CD4-positive, alpha-beta memory T cell (primary cell): ENCODE results near the gene ME1. TPM values are rescaled to one million over a fixed set of nuclear protein-coding genes. Genes with fewer than 3 reads are reported as not detected.
"Not testable (repeated sequence)": the region's sequence is repeated elsewhere in the genome, so short reads cannot be mapped to it uniquely, and the experiment has no call there.

Experiments used
- CTCF ChIA-PET: fragments of 350-600 bp; sonication (Branson Sonifier 250); formaldehyde crosslinking; loops from one replicate; lab custom pipeline; 2021; ENCODE audit warnings: inconsistent platforms; ENCODE audit not compliant: partially characterized antibody; lab: Charles Lee
- POLR2A ChIA-PET: fragments of 350-600 bp; sonication (Branson Sonifier 250); formaldehyde crosslinking; loops from one replicate; lab custom pipeline; 2021; ENCODE audit not compliant: partially characterized antibody; lab: Charles Lee
- DNase-seq, 5 donors: peaks; one replicate each; pipeline versions ENCODE4 v3.0.0 to v3.0.0-alpha.2; 2020 to 2022; ENCODE audit warnings: mixed read lengths in 1 of 5
- H3K27ac ChIP-seq: one replicate; pipeline ENCODE4 v1.7.0; 2013; ENCODE audit warnings: low read depth, low read length
- H3K27me3 ChIP-seq: 2 replicates; pipeline ENCODE4 v1.7.0; 2013; ENCODE audit warnings: mild to moderate bottlenecking, low read length, moderate library complexity; ENCODE audit not compliant: insufficient read depth
- H3K36me3 ChIP-seq: 2 replicates; pipeline ENCODE4 v1.7.0; 2013; ENCODE audit warnings: mild to moderate bottlenecking, low read length, moderate library complexity; ENCODE audit not compliant: insufficient read depth
- H3K4me1 ChIP-seq: 2 replicates; pipeline ENCODE4 v1.7.0; 2013; ENCODE audit warnings: mild to moderate bottlenecking, low read length, moderate library complexity; ENCODE audit not compliant: insufficient read depth
- H3K4me3 ChIP-seq, 2 donors: one replicate each; pipeline ENCODE4 v1.7.0; 2013; ENCODE audit warnings: low read length in 2 of 2, mild to moderate bottlenecking in 1 of 2
- H3K9me3 ChIP-seq, 2 donors: one replicate each; pipeline ENCODE4 v1.7.0; 2013; ENCODE audit warnings: low read length in 2 of 2, control low read depth in 1 of 2; ENCODE audit not compliant: control insufficient read depth in 1 of 2
- H3K27ac Mint-ChIP-seq, 7 donors: one replicate each; pipeline ENCODE4 v1.8.0; 2020 to 2021; ENCODE audit warnings: mixed read lengths in 7 of 7, mild to moderate bottlenecking in 6 of 7, inconsistent platforms in 3 of 7, moderate library complexity in 3 of 7
- H3K27me3 Mint-ChIP-seq, 2 donors: one replicate each; pipeline ENCODE4 v1.8.0; 2020 to 2021; ENCODE audit warnings: mixed read lengths in 2 of 2
- H3K36me3 Mint-ChIP-seq, 2 donors: one replicate each; pipeline ENCODE4 v1.8.0; 2020 to 2021; ENCODE audit warnings: mixed read lengths in 2 of 2, inconsistent platforms in 1 of 2, mild to moderate bottlenecking in 1 of 2
- H3K4me1 Mint-ChIP-seq, 4 donors: one replicate each; pipeline ENCODE4 v1.8.0; 2020 to 2021; ENCODE audit warnings: mixed read lengths in 4 of 4, mild to moderate bottlenecking in 1 of 4
- H3K4me3 Mint-ChIP-seq, 8 donors: one replicate each; pipeline ENCODE4 v1.8.0; 2020 to 2021; ENCODE audit warnings: mixed read lengths in 8 of 8, mild to moderate bottlenecking in 7 of 8, moderate library complexity in 6 of 8, inconsistent platforms in 3 of 8
- H3K9me3 Mint-ChIP-seq, 8 donors: one replicate each; pipeline ENCODE4 v1.8.0; 2020 to 2021; ENCODE audit warnings: mixed read lengths in 8 of 8, mild to moderate bottlenecking in 5 of 8, inconsistent platforms in 3 of 8, moderate library complexity in 1 of 8
- intact Hi-C: fragments of 100-400 bp; cut with micrococcal nuclease; formaldehyde crosslinking; loops from one replicate; pipeline ENCODE4 v1.15.1; 2023
- polyA plus RNA-seq, 2 donors: library from polyadenylated mRNA; unstranded; fragments of 300-500 nt; fragmentation: Illumina TruSeq; gene quantifications; one replicate each; pipeline ENCODE4 v1.2.3, GENCODE V29; 2021
- total RNA-seq, 2 experiments: library from RNA; stranded (reverse); gene quantifications; one replicate each; pipeline ENCODE4 v1.2.3, GENCODE V29; 2021

ME1 gene
- total and polyA plus RNA-seq, 4 experiments from 2014 or later: 0.08 to 0.67 (median 0.36) TPM

- POLR2A ChIA-PET: no interaction called here
- Mint-ChIP-seq H3K9me3 (peaks cover 0 to 8% (median 3%) of the 10 kb centered on the region in 8 donors), H3K27ac (no peak overlapping the region), H3K27me3 (peaks cover 4 to 9% of the 10 kb centered on the region in 2 donors), H3K4me3 (no peak overlapping the region), H3K36me3 (no peaks in the 10 kb centered on the region), H3K4me1 (no peaks in the 10 kb centered on the region)
- no peaks in the 10 kb centered on the region for H3K27me3 ChIP-seq
- no peaks in the 10 kb centered on the region for H3K9me3 ChIP-seq
- H3K4me3 ChIP-seq: no peak overlapping the region
- no peak overlapping the region for H3K27ac ChIP-seq
- intact Hi-C loops: no loop called here
- CTCF ChIA-PET: no interaction called here
- DNase-seq: no peak
- H3K36me3 ChIP-seq: no peaks in the 10 kb centered on the region
- no peaks in the 10 kb centered on the region for H3K4me1 ChIP-seq
Measured at GRCh38 chr6:83294676-83295075, 136.2 kb downstream of the ME1 start.

GRCh38 chr6:83292900-83293843 is 137.7 kb downstream of the ME1 start:
- no peak overlapping the region for H3K27ac Mint-ChIP-seq
- no peaks in the 10 kb centered on the region for H3K36me3 ChIP-seq
- peak overlapping the region in 4 of 8 donors; percentile 5 to 49 (median 6) for H3K4me3 Mint-ChIP-seq
- DNase-seq: no peak
- no peaks in the 10 kb centered on the region for H3K36me3 Mint-ChIP-seq
- H3K9me3 Mint-ChIP-seq: peaks cover 0 to 8% (median 1%) of the 10 kb centered on the region in 8 donors
- peaks cover 4 to 9% of the 10 kb centered on the region in 2 donors for H3K27me3 Mint-ChIP-seq
- H3K27ac ChIP-seq: no peak overlapping the region
- H3K9me3 ChIP-seq: no peaks in the 10 kb centered on the region
- no peaks in the 10 kb centered on the region for H3K27me3 ChIP-seq
- ChIA-PET POLR2A (no interaction called here), CTCF (no interaction called here)
- H3K4me3 ChIP-seq: no peak overlapping the region
- intact Hi-C loops: no loop called here
- no peaks in the 10 kb centered on the region for H3K4me1 Mint-ChIP-seq
- H3K4me1 ChIP-seq: no peaks in the 10 kb centered on the region

GRCh38 chr6:83287298-83287697 is 143.6 kb downstream of the ME1 start:
- POLR2A ChIA-PET, H3K9me3 Mint-ChIP-seq, H3K27me3 Mint-ChIP-seq, H3K4me3 Mint-ChIP-seq, DNase-seq, H3K4me1 Mint-ChIP-seq, H3K27me3 ChIP-seq, H3K27ac Mint-ChIP-seq, CTCF ChIA-PET, H3K36me3 Mint-ChIP-seq, H3K27ac ChIP-seq, H3K36me3 ChIP-seq, H3K4me1 ChIP-seq, intact Hi-C loops, H3K4me3 ChIP-seq, H3K9me3 ChIP-seq: not testable (repeated sequence)

GRCh38 chr6:83285917-83286316 is 144.9 kb downstream of the ME1 start:
- H3K9me3 ChIP-seq: no peaks in the 10 kb centered on the region
- Mint-ChIP-seq H3K9me3 (peaks cover 0 to 12% (median 5%) of the 10 kb centered on the region in 8 donors), H3K4me1 (no peaks in the 10 kb centered on the region), H3K4me3 (no peak overlapping the region), H3K27me3 (no peaks in the 10 kb centered on the region), H3K36me3 (no peaks in the 10 kb centered on the region), H3K27ac (no peak overlapping the region)
- ChIA-PET CTCF (no interaction called here), POLR2A (no interaction called here)
- no peak for DNase-seq
- no peaks in the 10 kb centered on the region for H3K27me3 ChIP-seq
- H3K36me3 ChIP-seq: no peaks in the 10 kb centered on the region
- H3K4me1 ChIP-seq: no peaks in the 10 kb centered on the region
- intact Hi-C loops: no loop called here
- H3K27ac ChIP-seq: no peak overlapping the region
- H3K4me3 ChIP-seq: no peak overlapping the region

GRCh38 chr6:83273596-83273995 is 157.3 kb downstream of the ME1 start:
- POLR2A ChIA-PET: no interaction called here
- H3K27ac Mint-ChIP-seq: no peak overlapping the region

GRCh38 chr6:83270971-83271719 is 159.7 kb downstream of the ME1 start:
- Mint-ChIP-seq H3K4me3 (no peak overlapping the region), H3K27ac (no peak overlapping the region), H3K27me3 (no peaks in the 10 kb centered on the region), H3K4me1 (no peaks in the 10 kb centered on the region), H3K9me3 (no peaks in the 10 kb centered on the region), H3K36me3 (no peaks in the 10 kb centered on the region)
- no peak for DNase-seq
- Histone ChIP-seq H3K27me3 (no peaks in the 10 kb centered on the region), H3K4me3 (no peak overlapping the region), H3K9me3 (no peaks in the 10 kb centered on the region), H3K4me1 (no peaks in the 10 kb centered on the region), H3K27ac (no peak overlapping the region), H3K36me3 (no peaks in the 10 kb centered on the region)
- CTCF ChIA-PET: no interaction called here
- POLR2A ChIA-PET: no interaction called here
- intact Hi-C loops: no loop called here

More at GRCh38 chr6:83273596-83273995, 157.3 kb downstream of the ME1 start:
- Mint-ChIP-seq H3K27me3 (peaks cover 2 to 5% of the 10 kb centered on the region in 2 donors), H3K4me3 (no peak overlapping the region), H3K4me1 (no peaks in the 10 kb centered on the region), H3K36me3 (no peaks in the 10 kb centered on the region), H3K9me3 (peaks cover 0 to 2% (median 0%) of the 10 kb centered on the region in 8 donors)
- Histone ChIP-seq H3K4me1 (no peaks in the 10 kb centered on the region), H3K27ac (no peak overlapping the region), H3K36me3 (no peaks in the 10 kb centered on the region), H3K27me3 (no peaks in the 10 kb centered on the region), H3K9me3 (no peaks in the 10 kb centered on the region), H3K4me3 (no peak overlapping the region)
- DNase-seq: no peak
- intact Hi-C loops: no loop called here
- CTCF ChIA-PET: no interaction called here

- Mint-ChIP-seq H3K27ac (no peak overlapping the region), H3K4me1 (no peaks in the 10 kb centered on the region), H3K9me3 (peaks cover 0 to 4% (median 0%) of the 10 kb centered on the region in 8 donors), H3K36me3 (no peaks in the 10 kb centered on the region), H3K4me3 (no peak overlapping the region), H3K27me3 (peaks cover 2% of the 10 kb centered on the region in 2 donors)
- H3K27me3 ChIP-seq: no peaks in the 10 kb centered on the region
- ChIA-PET CTCF (no interaction called here), POLR2A (no interaction called here)
- H3K27ac ChIP-seq: no peak overlapping the region
- no peaks in the 10 kb centered on the region for H3K36me3 ChIP-seq
- no peaks in the 10 kb centered on the region for H3K4me1 ChIP-seq
- H3K9me3 ChIP-seq: no peaks in the 10 kb centered on the region
- intact Hi-C loops: no loop called here
- no peak for DNase-seq
- no peak overlapping the region for H3K4me3 ChIP-seq
Measured at GRCh38 chr6:83265384-83265783, 165.5 kb downstream of the ME1 start.
